Dermis microvascular lymphatic vessel endothelial cell (primary cell): Measurements from ENCODE around the gene DNAJB11. TPM values are rescaled to one million over a fixed set of nuclear protein-coding genes. Genes with fewer than 3 reads are reported as not detected.

Experiments used
- DNase-seq, 2 donors: peaks; one replicate each; pipeline versions ENCODE4 v3.0.0 to v3.0.0-alpha.2; 2010; ENCODE audit warnings: low read depth in 2 of 2
- total RNA-seq: library from RNA; depleted of rRNA; stranded (reverse); fragments of >200 nt; gene quantifications from 2 replicates; pipeline ENCODE4 v1.2.1, GENCODE V29; 2014

Gene DNAJB11
- total RNA-seq, 1 donor from 2014 or later = 38.9 TPM

DNA sequence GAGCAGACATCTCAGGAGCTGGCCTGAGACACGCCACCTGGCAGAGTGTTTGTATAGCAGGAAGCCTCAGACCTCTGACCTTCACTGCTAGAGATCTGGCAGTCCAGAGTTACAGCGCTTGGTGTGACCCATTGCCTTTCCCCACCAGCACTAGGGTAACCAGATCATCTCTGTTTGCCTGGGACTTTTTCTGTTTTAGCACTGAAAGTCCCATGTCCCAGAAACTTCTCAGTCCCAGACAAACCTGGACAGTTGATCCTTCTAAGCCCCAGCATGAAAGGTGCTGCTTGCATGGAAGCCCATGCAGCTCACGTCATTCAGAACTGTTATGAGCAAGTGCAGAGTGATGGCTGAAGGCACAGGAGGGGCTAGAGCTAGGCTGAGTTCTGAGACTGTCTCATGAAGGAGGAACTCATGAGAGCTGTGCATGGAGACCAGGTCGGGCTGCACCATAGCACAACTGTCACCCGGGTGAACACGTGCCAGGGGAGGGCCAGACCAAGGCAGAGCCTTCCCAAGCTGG is 24.1 kb downstream of the DNAJB11 start:
- no peak for DNase-seq

DNA sequence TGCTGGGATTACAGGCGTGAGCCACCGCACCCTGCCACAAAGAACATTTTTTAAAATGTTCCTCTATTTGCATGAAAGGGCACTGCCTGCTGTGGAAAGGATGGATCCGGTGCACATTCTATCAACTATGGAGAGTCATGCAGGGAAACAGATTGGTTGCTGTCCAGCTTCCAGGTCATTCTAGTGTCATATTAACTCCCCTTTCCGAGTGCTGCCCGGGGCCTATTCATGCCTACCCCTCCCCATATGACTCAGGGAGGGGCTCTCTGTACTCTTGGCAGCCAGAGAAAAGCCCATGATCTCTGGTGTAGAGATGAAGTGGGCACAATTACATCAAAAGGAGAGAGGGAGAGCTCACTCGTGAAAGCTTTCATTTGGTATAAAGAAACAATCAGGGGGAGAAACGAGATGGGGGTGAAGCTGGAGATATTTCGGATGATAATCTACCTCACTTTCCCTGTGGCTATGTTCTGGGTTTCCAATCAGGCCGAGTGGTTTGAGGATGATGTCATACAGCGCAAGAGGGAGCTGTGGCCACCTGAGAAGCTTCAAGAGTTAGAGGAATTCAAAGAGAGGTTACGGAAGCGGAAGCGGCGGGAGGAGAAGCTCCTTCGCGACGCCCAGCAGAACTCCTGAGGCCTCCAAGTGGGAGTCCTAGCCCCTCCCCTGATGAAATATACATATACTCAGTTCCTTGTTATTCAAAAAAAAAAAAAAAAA is 26.2 kb downstream of the DNAJB11 start:
- DNase-seq = no peak

DNA sequence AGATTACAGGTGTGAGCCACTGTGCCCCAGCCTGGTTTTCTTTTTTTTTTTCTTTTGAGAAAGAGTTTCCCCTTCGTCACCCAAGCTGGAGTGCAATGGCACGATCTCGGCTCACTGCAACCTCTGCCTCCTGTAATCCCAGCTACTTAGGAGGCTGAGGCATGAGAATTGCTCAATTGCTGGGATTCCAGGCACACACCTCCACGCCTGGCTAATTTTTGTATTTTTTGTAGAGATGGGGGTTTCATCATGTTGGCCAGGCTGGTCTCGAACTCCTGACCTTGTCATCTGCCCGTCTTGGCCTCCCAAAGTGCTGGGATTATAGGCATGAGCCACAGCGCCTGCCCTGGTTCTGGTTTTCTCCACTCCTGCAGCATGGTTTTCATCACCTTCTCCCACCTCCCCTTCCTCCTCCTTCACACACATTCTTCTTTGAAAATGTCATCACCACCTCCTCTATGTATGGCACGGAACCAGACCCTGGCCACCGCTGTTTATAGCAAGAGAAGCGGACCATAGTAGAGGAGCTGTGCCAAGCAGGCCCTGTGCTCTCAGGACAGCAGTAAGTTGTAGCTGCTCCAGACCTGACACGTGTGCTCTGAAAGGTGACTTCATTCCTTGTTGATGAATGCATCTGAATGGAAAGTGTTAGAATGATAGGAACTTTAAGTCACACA is 27.7 kb downstream of the DNAJB11 start:
- DNase-seq = no peak

DNA sequence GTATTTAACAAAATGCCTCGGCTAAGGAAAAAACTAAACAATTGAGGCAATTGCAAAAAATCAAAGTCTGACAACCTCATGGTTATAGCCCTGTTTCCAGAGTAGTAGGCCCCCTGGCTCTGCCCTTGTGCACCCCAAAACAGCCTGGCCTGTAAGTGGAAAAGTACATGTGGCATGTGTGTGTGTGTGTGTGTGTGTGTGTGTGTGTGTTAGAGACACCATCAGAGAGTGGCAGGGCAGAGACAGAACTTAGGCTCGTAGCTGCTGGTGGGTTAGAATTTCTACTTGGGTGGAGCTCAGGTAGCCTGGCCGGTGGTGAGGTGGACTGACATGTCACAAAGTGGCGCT is 28.2 kb downstream of the DNAJB11 start:
- no peak for DNase-seq

DNA sequence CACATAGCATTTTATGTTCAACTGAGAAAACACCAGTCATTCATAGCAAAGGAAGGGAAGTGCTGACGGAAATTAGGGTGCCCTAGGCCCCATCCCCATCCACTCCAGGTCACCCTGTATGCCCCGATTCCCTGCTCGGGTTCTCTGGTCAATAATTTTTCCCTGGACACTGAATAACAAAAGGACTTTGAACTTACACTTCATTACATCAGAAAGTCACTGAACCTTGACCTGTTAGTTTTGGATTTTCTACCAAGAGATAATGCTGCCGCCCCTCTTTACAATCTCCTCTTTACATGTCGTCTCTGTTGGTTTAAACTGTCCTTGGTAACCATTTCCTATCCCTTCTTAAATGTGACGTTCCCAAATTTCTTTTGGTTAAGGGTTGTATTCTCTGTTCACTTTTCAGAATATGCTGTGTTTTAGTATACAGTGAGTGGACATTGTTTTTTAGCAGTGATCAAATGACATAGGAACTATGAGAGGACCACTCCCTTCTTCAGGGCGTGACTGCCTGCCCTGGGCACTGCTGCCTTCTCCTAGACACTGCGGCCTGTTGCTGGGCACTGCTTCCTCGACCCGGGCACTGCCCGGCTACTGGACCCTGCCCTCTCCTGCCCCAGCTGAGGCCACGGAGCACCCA is 28.7 kb downstream of the DNAJB11 start:
- DNase-seq = no peak

DNA sequence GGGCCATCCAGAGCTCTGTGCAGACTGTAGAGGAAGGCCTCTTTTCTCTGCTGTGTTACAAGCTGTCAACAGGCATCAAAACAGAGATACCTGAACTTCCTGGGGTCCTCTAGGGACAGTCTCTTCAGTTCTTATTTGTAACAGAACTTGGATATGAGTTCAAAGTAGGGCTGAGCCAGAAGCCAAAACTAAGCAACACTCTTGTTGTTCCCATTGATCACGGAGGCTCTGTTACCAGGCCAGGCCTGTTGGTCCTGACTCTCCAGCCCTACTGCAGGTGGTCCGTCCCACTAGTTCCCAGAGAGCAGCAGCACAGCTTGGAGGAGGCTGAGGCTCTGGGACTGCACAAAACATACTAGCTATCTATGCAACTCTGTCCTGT is 29.3 kb downstream of the DNAJB11 start:
- DNase-seq = no peak

DNA sequence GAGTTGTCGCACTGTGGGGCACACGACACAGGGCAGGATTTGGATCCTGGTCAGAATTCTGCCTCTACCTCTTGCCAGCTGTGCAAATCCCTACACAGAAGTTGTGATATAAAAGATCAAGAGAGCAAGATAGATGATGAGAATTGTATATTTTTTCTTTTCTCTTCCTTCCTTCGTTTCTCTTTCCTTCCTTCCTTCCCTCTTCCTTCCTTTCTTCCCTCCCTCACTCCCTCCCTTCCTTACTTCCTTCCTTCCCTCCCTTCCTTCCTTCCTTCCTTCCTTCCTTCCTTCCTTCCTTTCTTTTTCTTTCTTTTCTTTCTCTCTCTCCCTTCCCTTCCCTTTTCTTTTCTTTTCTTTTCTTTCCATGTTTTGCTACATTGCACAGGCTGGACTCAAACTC is 30.4 kb downstream of the DNAJB11 start:
- no peak for DNase-seq

DNA sequence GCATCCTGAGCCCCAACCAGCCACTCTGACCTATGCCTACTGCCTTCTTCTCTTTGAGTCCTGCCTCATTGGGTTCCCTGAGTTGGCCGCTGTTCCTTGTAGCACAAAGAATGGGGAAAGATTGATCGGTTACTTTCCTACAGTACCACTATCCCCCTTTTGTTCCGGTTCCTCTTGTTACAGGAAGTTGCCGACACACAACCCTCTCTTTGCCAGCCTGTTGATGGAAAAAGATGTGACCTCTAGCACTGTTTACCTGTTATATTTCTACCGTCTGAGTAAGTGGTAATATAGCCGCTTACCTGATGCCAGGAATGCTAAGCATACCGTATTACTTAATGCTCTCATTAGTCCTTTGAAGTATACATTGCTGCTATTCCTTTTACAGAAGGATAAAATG is 32.6 kb downstream of the DNAJB11 start:
- DNase-seq = no peak

DNA sequence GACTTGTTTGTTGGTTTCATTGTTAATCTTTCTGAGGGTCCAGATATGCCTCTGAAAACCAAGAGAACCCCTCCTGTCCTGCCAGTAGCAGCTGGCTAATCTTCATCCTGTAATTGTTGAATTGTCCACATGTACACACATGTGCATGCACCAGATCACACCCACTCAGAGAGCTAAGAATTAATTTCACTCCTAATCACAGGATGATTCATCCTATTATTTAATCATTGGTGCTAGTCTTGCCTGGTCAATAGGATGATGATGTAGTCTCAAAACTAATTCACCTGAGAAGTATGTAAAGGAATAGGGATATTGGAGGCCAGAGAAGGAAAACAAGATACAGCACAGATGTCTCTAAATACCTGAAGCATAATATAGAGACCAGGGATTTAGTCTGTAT is 34.6 kb downstream of the DNAJB11 start:
- DNase-seq = no peak

DNA sequence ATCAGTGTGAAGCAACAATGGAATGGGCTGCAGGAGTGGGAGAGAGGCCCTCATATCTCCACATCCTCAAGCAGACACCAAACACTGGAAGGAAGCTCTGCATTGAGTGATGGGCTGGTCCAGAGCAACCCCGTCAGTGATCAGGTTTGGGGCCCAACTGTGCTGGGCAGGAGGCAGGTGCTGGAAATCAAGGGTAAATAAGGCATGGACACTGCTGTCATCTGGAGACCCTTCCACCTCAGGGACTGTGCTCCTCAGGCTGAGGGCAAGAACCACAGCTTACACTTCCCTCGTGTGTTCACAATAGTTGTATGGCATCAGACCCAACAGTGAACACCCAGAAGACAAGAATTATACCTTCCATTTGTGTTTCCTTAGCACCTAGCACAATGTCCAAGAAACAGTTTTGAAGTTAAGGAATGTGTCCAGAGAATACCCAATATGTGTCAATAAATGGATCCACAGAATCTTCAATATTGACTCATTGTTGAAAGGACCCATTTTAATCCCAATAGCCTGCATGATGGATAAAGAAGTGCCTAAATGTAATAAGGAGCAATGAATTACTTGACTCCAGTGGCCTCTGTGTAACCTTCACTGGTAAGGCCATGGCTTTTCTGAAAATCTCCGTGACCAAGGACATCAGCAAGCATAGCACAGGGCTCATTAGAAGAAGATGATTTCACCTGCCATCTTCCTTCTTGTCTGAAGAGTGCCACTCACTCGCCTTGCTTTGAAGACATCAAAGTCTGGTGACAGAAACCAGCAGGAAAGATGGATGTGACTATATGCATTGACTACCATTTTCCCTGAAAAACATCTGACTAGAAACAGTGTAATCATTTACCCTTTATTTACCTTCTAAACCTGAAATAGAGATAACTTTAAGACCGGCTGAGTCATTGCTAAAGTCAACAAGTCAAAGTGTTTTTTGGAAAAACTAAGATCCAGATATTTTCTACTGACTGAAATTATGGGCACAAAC is 35.3 kb downstream of the DNAJB11 start:
- DNase-seq = no peak

DNA sequence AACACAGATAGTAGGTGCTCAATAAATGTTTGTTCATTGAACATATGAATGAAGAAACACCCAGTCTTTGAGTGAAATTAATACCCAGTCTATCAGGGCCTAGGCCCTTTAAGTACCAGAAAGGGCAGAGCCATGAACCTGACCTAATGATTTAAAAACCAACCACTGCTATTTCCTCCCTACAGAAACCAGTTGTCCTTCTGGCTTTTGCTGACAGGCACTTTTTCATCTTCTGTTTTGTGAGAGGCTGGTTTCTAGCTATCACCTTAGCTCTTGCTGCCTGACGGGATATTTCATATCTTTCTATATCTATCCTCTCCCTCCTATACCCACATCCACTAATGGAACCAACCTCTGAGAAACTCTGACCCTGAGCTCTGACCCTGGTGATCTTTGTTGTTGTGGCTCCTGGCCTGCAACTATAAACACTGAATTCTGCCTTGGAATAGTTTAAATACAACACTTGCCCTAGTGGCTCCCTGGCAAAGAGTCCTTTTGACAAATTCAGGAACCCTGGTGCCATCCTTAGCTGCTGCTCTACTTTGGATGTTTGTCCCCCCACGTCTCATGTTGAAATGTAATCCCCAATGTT is 38.2 kb downstream of the DNAJB11 start:
- no peak for DNase-seq

DNA sequence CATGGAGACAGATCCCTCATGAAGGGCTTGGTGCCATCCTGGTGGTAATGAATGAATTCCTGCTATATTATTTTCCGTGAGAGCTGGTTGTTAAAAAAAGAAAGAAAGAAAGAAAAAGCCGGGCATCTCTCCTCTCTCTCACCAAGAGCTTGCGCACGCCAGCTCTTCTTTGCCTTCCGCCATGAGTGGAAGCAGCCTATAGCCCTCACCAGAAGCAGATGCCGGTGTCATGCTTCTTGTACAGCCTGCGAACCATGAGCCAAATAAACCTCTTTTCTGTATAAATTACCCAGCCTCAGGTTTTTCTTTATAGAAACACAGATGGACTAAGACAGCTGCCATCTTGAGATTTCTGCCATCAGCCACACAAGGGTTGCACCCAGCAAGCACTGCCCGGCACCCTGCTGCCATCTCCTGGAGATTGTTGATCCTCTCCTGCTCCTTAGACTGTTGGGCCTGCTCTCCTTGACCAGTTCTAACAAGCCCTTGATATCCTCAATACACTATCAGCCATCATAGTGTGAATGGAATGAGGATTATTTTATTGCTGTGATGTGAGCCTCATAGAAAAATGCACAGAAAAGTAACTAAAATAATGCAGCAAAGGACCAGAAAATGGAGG is 38.8 kb downstream of the DNAJB11 start:
- DNase-seq = no peak

DNA sequence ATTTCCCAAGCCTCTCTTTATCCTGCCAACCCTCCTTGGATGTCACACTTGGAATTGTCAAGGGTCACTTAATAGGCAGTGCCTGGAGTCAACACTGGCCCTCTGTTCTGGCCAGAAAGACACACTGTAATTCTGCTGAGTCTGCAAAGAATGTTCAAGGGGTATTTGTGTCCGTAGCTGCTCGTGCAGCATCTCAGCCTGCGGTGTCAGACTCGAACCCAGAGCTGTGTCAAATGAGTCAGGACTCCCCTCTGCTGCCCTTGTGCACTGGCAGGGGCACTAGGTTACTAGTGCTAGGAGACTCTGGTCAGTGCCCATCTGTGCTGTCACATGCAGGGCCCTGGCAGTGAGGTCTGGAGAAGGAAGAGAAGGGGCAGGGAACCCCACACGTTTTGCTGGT is 41.5 kb downstream of the DNAJB11 start:
- no peak for DNase-seq

DNA sequence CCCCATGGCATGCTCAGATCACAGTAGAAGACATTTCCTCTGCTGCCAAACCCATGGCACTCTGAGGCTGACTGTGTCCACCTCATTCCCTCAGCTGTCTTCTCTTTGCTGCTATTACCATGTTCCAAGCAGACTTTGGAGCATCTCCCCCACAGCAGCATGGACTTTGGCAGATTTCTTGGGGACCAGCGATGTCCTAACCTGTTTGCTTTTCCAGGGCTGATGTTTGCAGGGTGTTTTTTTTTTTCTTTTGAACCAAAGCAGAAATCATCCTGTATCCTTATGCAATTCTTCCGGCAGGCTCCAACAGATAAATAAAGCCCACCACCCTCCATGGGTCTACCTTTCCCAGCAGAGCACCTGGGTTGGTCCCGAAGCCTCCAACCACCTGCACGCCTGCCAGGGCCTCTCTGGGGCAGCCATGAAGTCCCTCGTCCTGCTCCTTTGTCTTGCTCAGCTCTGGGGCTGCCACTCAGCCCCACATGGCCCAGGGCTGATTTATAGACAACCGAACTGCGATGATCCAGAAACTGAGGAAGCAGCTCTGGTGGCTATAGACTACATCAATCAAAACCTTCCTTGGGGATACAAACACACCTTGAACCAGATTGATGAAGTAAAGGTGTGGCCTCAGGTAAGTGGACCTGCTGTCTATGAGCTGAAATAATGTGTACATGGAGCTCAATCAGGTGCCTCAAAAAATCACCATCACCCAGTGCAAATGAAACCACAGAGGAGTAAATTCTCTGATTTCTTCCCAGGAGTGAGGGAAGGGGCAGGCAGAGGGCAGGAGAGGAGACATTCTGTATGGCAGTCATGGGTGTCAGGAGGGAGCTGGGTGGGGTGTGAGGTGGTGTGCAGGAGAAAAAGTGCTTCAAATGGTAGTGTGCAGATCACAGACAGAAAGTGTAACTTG is 42.5 kb downstream of the DNAJB11 start, which contains the start of gene AHSG:
AHSG (plus strand) TSS at position 340 of the 916 bp plus-strand sequence; CDS start at position 422, 82 bp downstream.
- no peak for DNase-seq

DNA sequence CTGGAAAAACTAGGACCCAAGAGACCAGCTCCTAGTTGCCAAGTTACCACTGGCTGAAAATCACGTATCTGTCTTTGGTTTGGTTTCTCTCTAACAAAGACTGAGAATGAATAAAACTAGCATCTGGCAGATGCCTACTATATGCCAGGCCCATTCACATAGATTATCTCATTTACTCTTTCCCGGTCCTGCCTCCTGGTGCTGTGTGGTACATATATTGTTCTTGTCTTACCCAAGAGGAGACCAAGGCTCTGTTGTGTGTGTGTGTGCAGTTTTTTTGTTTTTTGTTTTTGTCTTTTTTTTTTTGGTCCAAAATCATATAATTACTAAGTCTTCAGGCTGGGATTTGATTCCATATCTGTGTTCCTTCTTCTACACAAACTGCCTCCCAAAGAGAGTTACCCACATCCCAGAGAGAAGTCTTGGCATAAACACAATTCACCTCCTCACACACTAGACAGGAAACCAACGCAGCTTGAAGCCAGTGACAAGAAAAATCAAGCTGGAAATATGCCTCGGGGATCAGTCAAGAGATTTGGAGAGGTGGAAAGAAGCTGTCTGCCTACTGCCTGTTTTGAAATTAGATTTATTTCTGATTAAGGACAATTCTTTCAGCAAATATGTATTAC is 43.2 kb downstream of the DNAJB11 start:
- no peak for DNase-seq

DNA sequence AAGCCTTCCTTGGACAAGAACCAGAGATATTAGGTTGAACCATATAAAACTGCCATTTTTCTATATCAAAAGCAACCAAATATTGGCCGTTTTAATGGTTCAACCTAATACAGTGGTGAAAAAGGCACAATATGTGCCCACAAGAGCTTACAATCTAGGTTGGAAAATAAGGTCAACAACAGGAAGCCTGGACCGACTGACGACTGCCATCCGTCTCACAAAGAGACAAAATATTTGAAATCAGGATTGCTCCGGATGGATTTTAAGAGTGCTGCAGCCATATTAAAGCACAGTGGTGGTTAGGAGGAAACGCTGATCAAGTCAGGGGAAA is 43.7 kb downstream of the DNAJB11 start:
- peak; percentile 4 to 29 for DNase-seq

DNA sequence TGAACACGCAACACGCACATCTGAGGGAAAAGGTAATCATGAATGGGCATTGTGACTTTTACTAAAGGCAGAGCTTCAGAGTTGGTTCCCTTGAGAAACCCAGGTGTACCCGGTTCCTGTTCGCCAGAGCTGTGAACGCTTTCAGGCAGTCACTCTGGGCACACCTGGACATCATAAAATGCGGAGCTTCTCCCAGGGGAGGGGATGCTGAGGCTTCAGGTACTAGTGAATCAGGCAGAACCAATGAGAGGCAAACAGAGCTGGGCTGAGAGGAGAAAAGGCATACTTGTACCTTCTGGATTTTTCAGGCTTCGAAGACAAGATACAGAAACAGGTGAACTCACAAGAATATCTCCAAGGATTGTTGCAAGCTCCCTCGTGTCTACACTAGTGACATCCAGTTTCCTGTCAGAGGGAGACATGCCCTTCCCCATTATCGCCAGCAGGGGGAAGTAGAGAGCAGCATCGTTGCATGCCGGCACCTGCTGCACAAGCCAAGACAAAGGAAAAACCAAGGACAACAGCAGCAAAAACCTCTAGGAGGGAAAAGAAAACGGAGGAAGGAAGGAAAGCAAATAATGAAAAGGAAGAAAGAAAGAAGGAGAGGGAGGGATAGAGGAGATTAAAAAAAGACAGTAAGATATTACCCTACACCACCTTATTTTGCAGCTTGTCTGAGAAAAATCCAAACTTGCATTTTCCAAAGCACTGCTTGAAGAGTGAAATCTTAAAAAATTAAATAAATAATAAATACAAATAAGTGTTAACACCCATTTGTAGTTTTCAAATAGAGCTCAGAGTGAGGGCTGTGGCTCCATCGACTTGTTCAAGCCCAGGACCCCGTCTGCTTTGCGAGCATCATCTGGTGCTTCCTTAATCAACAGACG is 44.3 kb downstream of the DNAJB11 start:
- peak; percentile 35 to 62 for DNase-seq

DNA sequence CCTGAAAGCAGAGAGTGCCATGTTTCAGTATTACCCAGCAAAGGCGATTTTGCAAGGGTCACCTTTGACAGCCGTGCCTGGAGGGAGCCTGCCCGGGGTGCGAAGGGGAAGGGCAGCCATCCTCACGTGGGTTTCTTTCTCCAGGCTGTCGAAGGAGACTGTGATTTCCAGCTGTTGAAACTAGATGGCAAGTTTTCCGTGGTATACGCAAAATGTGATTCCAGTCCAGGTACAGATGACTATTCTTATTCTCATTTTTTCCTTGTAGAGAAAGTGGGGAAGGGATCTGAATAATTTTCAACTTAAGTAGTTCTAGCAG is 45.7 kb downstream of the DNAJB11 start:
- DNase-seq = no peak
